ENCODE measurements around the gene SMARCA5.

DNA sequence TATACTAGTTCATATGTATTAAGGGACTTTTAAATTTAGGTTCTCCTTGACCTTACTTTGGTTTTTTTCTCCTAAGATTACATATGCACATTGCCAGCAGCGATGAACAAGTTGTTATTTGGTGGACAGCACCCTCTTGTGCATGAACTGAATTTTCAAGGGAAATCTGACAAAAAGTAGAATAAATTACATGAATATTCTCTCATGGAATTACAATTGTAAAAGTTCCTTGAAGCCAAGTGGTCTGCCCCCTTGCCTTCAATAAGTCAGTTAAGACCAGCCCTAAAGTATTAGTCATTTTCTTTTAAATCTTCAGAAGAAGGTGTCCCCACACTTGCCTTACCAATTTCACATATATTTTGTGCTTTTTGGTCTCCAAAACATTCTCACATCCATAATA is 30.7 kb upstream of the SMARCA5 start:
- TF ChIP-seq, protein P1, sequence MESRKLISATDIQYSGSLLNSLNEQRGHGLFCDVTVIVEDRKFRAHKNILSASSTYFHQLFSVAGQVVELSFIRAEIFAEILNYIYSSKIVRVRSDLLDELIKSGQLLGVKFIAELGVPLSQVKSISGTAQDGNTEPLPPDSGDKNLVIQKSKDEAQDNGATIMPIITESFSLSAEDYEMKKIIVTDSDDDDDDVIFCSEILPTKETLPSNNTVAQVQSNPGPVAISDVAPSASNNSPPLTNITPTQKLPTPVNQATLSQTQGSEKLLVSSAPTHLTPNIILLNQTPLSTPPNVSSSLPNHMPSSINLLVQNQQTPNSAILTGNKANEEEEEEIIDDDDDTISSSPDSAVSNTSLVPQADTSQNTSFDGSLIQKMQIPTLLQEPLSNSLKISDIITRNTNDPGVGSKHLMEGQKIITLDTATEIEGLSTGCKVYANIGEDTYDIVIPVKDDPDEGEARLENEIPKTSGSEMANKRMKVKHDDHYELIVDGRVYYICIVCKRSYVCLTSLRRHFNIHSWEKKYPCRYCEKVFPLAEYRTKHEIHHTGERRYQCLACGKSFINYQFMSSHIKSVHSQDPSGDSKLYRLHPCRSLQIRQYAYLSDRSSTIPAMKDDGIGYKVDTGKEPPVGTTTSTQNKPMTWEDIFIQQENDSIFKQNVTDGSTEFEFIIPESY (IDR thresholded peaks at IDR 0.05) = no peak
- TF ChIP-seq TAF1 (conservative IDR thresholded peaks at IDR 0.05) = no peak
- no peak for TF ChIP-seq JUND (IDR thresholded peaks at IDR 0.05)
- TF ChIP-seq, protein P2, sequence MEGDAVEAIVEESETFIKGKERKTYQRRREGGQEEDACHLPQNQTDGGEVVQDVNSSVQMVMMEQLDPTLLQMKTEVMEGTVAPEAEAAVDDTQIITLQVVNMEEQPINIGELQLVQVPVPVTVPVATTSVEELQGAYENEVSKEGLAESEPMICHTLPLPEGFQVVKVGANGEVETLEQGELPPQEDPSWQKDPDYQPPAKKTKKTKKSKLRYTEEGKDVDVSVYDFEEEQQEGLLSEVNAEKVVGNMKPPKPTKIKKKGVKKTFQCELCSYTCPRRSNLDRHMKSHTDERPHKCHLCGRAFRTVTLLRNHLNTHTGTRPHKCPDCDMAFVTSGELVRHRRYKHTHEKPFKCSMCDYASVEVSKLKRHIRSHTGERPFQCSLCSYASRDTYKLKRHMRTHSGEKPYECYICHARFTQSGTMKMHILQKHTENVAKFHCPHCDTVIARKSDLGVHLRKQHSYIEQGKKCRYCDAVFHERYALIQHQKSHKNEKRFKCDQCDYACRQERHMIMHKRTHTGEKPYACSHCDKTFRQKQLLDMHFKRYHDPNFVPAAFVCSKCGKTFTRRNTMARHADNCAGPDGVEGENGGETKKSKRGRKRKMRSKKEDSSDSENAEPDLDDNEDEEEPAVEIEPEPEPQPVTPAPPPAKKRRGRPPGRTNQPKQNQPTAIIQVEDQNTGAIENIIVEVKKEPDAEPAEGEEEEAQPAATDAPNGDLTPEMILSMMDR (IDR thresholded peaks at IDR 0.05; ENCODE audit: low read depth, low read length, missing input control) = peak; percentile 59
- TF ChIP-seq, protein P3, sequence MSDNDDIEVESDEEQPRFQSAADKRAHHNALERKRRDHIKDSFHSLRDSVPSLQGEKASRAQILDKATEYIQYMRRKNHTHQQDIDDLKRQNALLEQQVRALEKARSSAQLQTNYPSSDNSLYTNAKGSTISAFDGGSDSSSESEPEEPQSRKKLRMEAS (IDR thresholded peaks at IDR 0.05) = no peak

Measured in liver (tissue), 3 donors.